Left lung (tissue), 10 donors: ENCODE measurements around the gene KLB. TPM values are rescaled to one million over a fixed set of nuclear protein-coding genes. Genes with fewer than 3 reads are reported as not detected.
"Not testable (repeated sequence)": the region's sequence is repeated elsewhere in the genome, so short reads cannot be mapped to it uniquely, and the experiment has no call there.

Source experiments
- ATAC-seq: fragments of 200-7000 bp; cut with Tn5 transposase; one replicate; pipeline ENCODE4 v1.9.1; 2020; ENCODE audit warnings: moderate library complexity
- DNase-seq, 4 donors: peaks; one replicate each; pipeline ENCODE4 v3.0.0-alpha.2; 2013 to 2020
- H3K27ac ChIP-seq, 2 donors: fragments of 200-600 bp; sonication (generic) in 1 of 2; one replicate each; pipeline versions ENCODE4 v1.5.0 to v1.8.0; 2020 to 2021
- H3K27me3 ChIP-seq, 2 donors: fragments of 200-600 bp; sonication (generic) in 1 of 2; one replicate each; pipeline versions ENCODE4 v1.5.0 to v1.8.0; 2020 to 2021
- H3K36me3 ChIP-seq, 2 donors: fragments of 200-600 bp; sonication (generic) in 1 of 2; one replicate each; pipeline versions ENCODE4 v1.5.0 to v1.8.0; 2020 to 2021
- H3K4me1 ChIP-seq, 2 donors: fragments of 200-600 bp; one replicate each; pipeline ENCODE4 v1.8.0; 2021
- H3K4me3 ChIP-seq, 2 donors: fragments of 200-600 bp; sonication (generic) in 1 of 2; one replicate each; pipeline versions ENCODE4 v1.5.0 to v1.8.0; 2020 to 2021; ENCODE audit warnings: mild to moderate bottlenecking in 1 of 2
- H3K9me3 ChIP-seq, 2 donors: fragments of 200-600 bp; sonication (generic) in 1 of 2; one replicate each; pipeline versions ENCODE4 v1.5.0 to v1.8.0; 2020 to 2021
- intact Hi-C, 2 donors: fragments of 100-400 bp; cut with DNase I; formaldehyde crosslinking; loops; one replicate each; pipeline versions ENCODE4 v1.11.2 to v1.14.2; 2022
- polyA plus RNA-seq, 6 donors: library from polyadenylated mRNA; unstranded; fragments of 120-200 nt; gene quantifications; one replicate each; pipeline ENCODE4 v1.2.1, GENCODE V29; 2013; ENCODE audit not compliant: insufficient read length in 6 of 6
- total RNA-seq, 2 donors: library from RNA; stranded (reverse); fragmentation: NEBNext Ultra II Directional; extraction: Animal tissue kit (Norgen Biotek cat#: 25700); gene quantifications; one replicate each; pipeline ENCODE4 v1.2.1, GENCODE V29; 2021
- TF ChIP-seq, protein P1 (sequence below), 2 donors: fragments of 200-600 bp; sonication (generic) in 1 of 2; IDR thresholded peaks; one replicate each; pipeline versions ENCODE4 v1.5.0 to v1.8.0; 2021; ENCODE audit warnings: antibody characterized with exemption in 2 of 2
- donor health status: DM: no; HTN: yes; CAD: no.
- donor health status: DM: no; HTN: no; CAD: no.

KLB gene
- total and polyA plus RNA-seq, 8 donors: 0.18 to 2.2 (median 0.41) TPM

DNA sequence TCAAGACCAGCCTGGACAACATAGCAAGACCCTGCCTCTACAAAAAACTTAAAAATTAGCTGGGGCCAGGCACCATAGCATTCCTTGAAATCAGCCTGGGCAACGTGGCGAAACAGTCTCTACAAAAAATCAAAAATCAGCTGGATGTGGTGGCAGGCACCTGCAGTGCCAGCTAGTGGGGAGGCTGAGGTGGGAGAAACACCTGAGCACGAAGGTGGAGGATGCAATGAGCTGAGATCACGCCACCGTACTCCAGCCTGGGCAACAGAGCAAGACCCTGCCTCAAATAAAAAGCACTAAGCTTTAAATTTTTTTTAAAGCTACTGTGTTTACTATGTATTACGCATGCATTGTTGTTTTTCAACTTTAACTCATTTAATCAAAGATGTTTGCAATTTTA, 48.8 kb downstream of the KLB start:
- TF ChIP-seq, protein P1, sequence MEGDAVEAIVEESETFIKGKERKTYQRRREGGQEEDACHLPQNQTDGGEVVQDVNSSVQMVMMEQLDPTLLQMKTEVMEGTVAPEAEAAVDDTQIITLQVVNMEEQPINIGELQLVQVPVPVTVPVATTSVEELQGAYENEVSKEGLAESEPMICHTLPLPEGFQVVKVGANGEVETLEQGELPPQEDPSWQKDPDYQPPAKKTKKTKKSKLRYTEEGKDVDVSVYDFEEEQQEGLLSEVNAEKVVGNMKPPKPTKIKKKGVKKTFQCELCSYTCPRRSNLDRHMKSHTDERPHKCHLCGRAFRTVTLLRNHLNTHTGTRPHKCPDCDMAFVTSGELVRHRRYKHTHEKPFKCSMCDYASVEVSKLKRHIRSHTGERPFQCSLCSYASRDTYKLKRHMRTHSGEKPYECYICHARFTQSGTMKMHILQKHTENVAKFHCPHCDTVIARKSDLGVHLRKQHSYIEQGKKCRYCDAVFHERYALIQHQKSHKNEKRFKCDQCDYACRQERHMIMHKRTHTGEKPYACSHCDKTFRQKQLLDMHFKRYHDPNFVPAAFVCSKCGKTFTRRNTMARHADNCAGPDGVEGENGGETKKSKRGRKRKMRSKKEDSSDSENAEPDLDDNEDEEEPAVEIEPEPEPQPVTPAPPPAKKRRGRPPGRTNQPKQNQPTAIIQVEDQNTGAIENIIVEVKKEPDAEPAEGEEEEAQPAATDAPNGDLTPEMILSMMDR (IDR thresholded peaks at IDR 0.05): no peak
- no peaks in the 10 kb centered on the region for H3K9me3 ChIP-seq
- H3K4me1 ChIP-seq: peaks cover 17 to 42% of the 10 kb centered on the region in 2 donors
- ATAC-seq: no peak
- H3K27ac ChIP-seq: no peak overlapping the region
- intact Hi-C loops: no loop called here
- peaks cover 7 to 73% of the 10 kb centered on the region in 2 donors for H3K36me3 ChIP-seq
- no peaks in the 10 kb centered on the region for H3K27me3 ChIP-seq
- no peak for DNase-seq
- no peak overlapping the region for H3K4me3 ChIP-seq

DNA sequence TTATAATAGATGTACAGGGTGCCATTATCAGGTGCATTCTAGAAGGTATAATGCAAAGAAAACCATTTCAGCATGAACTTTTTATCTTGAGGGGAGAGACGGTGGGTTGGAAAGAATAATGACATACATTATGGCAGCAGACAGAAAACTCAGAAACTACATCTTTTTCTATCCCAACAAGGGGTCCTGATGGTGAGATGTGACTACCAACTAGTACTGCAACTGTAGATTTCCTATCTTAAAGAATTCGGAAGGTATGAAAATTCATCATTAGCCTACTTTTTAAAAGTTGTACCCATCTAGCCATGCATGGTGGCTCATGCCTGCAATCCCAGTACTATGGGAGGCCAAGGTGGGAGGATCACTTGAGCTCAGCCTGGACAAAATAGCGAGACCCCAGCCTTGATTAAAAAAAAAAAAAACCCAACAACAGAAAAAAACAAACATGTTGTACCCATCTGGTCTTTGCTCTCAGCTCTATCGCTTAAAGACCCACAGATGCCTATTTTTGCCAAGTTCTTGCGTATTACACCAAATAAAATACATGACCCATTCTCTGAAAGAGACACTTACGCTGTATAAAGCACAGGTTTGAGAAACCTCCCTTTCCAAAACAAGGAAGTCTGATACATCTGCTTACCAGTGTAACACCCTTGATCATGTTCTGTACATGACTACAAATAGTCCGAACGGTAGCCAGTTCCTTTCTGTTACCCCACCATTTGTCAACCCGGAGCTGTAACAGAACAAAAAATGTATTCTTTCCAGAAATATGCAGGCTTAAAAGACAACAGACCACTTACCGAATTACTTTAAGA, 50.4 kb downstream of the KLB start:
- H3K9me3 ChIP-seq: no peaks in the 10 kb centered on the region
- DNase-seq (no peak), ATAC-seq (no peak)
- no peaks in the 10 kb centered on the region for H3K27me3 ChIP-seq
- intact Hi-C loops: no loop called here
- TF ChIP-seq, protein P1 (IDR thresholded peaks at IDR 0.05): no peak
- H3K4me3 ChIP-seq: peak overlapping the region; percentile 76 to 83
- H3K27ac ChIP-seq: no peak overlapping the region
- peaks cover 17 to 42% of the 10 kb centered on the region in 2 donors for H3K4me1 ChIP-seq
- H3K36me3 ChIP-seq: peaks cover 7 to 57% of the 10 kb centered on the region in 2 donors

DNA sequence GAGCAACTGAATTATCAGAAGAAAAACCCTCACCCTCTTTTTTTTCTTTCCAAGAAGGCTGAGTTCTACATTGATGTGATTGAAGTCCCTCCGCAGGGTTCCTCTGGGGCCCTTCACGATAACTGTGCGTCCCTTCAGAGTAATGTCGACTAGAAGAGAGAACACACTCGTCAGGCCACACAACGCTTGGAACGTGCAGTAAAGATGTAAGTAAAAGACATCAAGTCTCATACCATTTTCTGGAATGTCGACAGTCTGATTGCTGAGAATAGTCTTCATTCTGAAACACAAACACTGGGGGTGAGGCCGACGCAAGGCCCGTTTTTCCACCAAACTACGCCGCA, 51.4 kb downstream of the KLB start:
- intact Hi-C loops, DNase-seq, H3K9me3 ChIP-seq, H3K27me3 ChIP-seq: not testable (repeated sequence)
- H3K27ac ChIP-seq: peak overlapping the region; percentile 91 to 95
- peak overlapping the region; percentile 76 to 83 for H3K4me3 ChIP-seq
- H3K4me1 ChIP-seq: peaks cover 17 to 42% of the 10 kb centered on the region in 2 donors
- peak; percentile 10 for ATAC-seq
- peaks cover 7 to 57% of the 10 kb centered on the region in 2 donors for H3K36me3 ChIP-seq

DNA sequence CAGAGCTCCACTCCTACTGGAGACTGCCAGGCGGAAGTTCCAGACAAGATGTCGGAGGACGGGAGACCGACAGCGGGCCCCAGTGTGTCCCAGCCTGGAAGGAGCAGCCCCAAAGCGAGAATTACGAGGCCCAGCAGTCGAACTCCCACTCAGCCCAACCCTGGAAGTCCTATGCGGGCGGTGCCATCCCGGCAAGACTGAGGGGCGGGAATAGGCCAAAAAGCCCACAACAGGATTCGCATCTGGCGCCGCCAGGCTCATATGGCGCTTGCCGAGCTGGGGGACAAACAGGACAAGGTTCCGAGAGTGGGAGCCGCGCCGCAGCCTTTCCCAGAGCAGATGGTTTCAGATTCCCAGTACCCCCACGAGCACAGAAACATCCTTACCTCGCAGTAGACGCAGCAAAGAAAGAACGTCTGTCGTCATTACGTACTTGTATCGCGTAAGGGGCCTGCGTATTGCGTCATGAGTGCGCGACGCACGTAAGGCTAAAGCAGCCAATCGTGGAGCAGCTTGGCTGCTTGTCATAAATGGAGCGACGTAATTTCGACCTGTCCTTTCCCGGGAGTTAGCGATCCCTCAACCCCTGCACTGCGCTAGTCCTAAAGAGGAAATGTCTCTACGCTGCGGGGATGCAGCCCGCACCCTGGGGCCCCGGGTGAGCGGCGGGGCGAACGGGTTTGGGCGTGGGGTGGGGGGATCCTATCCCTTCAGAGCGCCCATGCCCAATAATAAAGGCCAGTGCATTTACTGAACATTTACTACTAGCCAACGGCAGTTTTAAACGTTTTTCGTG, 52.0 kb downstream of the KLB start, which contains the start of the genes LIAS and RPL9:
Gene LIAS, plus strand, starts transcription at position 552 of the 796 bp plus-strand sequence. Its CDS starts 62 bp downstream, at position 614.
Gene RPL9, minus strand, starts transcription at position 418 of the 796 bp plus-strand sequence. CDS start 483 bp downstream, outside the sequence.
- peak; percentile 89 to 99 (median 96) for DNase-seq
- H3K27me3 ChIP-seq: no peaks in the 10 kb centered on the region
- H3K27ac ChIP-seq: peak within 1 kb of the TSS; percentile 91 to 95
- intact Hi-C loops: no loop called here
- peak within 1 kb of the TSS; percentile 76 to 83 for H3K4me3 ChIP-seq
- no peaks in the 10 kb centered on the region for H3K9me3 ChIP-seq
- peaks cover 7 to 57% of the 10 kb centered on the region in 2 donors for H3K36me3 ChIP-seq
- TF ChIP-seq, protein P1 (IDR thresholded peaks at IDR 0.05): no peak
- ATAC-seq: peak; percentile 95
- H3K4me1 ChIP-seq: peaks cover 17 to 42% of the 10 kb centered on the region in 2 donors

DNA sequence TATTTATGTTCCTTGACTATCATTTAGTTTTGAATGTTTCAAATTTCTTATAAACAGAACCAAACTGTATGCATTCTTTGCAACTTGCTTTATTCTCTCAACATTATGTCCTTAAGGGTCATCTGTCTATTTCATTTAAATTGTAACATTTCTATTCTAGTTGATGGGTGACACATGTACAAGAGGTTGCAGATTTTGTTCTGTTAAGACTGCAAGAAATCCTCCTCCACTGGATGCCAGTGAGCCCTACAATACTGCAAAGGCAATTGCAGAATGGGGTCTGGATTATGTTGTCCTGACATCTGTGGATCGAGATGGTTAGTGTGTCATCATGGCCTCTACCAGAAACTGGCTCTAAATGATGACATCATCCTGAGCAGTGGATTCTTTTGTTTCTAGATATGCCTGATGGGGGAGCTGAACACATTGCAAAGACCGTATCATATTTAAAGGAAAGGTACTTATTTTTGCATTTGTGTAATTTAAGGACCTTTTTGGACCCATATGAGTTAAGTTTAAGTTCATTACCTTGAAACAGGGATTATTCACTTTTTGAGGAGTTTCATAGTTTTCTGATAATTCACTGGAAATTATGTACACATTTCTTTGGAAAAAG, 58.3 kb downstream of the KLB start:
- TF ChIP-seq, protein P1 (IDR thresholded peaks at IDR 0.05): no peak
- Histone ChIP-seq H3K36me3 (peaks cover 0 to 42% of the 10 kb centered on the region in 2 donors), H3K4me3 (no peak overlapping the region), H3K27me3 (no peaks in the 10 kb centered on the region), H3K27ac (no peak overlapping the region), H3K4me1 (peaks cover 0 to 9% of the 10 kb centered on the region in 2 donors), H3K9me3 (no peaks in the 10 kb centered on the region)
- intact Hi-C loops: no loop called here
- no peak for ATAC-seq
- DNase-seq: no peak
